C4-2B (cell line): Measurements from ENCODE around the gene GP9.

ENCODE experiments used
- ZFX ChIP-seq: fragments of 450-650 bp; IDR thresholded peaks from 2 replicates; pipeline ENCODE4 v1.6.1; 2017
- TF ChIP-seq, protein P1 (sequence below): fragments of 450-650 bp; conservative IDR thresholded peaks from 2 replicates; pipeline ENCODE4 v1.5.1; 2017; ENCODE audit warnings: mild to moderate bottlenecking

DNA sequence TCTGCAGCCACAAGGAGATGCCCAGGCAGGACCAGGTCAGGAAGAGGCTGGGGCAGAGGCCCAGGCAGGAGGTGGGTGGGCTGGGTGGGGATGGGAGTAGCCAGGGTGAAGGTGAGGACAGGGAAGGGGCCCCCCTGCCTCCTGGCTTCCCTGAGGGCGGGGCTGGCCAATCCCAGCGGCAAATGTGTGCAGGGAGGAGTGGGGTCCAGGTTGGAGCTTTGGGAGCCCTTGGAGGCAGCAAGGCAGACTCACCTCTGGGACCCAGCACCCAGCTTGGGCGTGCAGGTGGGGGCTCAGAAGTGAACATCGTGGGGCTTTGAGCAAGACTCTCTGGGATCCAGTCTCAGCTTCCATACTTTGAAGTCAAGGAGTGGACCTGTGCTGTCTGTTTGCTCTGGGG lies 25.2 kb downstream of the GP9 start:
- TF ChIP-seq, protein P1, sequence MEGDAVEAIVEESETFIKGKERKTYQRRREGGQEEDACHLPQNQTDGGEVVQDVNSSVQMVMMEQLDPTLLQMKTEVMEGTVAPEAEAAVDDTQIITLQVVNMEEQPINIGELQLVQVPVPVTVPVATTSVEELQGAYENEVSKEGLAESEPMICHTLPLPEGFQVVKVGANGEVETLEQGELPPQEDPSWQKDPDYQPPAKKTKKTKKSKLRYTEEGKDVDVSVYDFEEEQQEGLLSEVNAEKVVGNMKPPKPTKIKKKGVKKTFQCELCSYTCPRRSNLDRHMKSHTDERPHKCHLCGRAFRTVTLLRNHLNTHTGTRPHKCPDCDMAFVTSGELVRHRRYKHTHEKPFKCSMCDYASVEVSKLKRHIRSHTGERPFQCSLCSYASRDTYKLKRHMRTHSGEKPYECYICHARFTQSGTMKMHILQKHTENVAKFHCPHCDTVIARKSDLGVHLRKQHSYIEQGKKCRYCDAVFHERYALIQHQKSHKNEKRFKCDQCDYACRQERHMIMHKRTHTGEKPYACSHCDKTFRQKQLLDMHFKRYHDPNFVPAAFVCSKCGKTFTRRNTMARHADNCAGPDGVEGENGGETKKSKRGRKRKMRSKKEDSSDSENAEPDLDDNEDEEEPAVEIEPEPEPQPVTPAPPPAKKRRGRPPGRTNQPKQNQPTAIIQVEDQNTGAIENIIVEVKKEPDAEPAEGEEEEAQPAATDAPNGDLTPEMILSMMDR, result no peak
- no peak for TF ChIP-seq ZFX
